ENCODE results near the gene CDKN2A. TPM values are rescaled to one million over a fixed set of nuclear protein-coding genes. Genes with fewer than 3 reads are reported as not detected.

CDKN2A gene
- total RNA-seq, 1 experiment from 2014 or later = 0.35 TPM

GRCh38 chr9:21994556-21995005 lies 389 bp upstream of the CDKN2A start, which contains the start of gene CDKN2B-AS1:
Gene CDKN2B-AS1 (plus strand): TSS chr9:21994791.
- H3K56ac ChIP-seq (ENCODE audit: insufficient read length, low read depth, low read length) = no peak within 1 kb of the TSS
- H4K5ac ChIP-seq (ENCODE audit: insufficient read length, low read depth, low read length) = no peak within 1 kb of the TSS
- H3K9ac ChIP-seq (ENCODE audit: extremely low read depth, insufficient read length, low read length) = no peak within 1 kb of the TSS
- no peaks in the 10 kb centered on the region; a peak in 1 of 5 replicates for H3K9me3 Mint-ChIP-seq
- H3K27me3 Mint-ChIP-seq (ENCODE audit: low read depth) = peaks cover 90% of the 10 kb centered on the region
- no peak within 1 kb of the TSS for H2BK120ac ChIP-seq (ENCODE audit: low read depth, low read length, poor library complexity, severe bottlenecking)
- no peak within 1 kb of the TSS for H2BK5ac ChIP-seq (ENCODE audit: insufficient read length, low read length)
- H2AK5ac ChIP-seq (ENCODE audit: insufficient read length, low read length) = no peak within 1 kb of the TSS
- no peak for TF ChIP-seq CTCF (conservative IDR thresholded peaks at IDR 0.05)
- WGBS (ENCODE audit: extremely low coverage, insufficient read length, low lambda C conversion rate) = no CpG with 5 or more reads among the region's 43 CpGs
- H3K27ac Mint-ChIP-seq = no peak within 1 kb of the TSS
- no peak within 1 kb of the TSS for H3K23ac ChIP-seq (ENCODE audit: insufficient read length, low read depth, low read length)
- no peak within 1 kb of the TSS for H2BK15ac ChIP-seq (ENCODE audit: low read depth, low read length)
- no peak within 1 kb of the TSS for H2BK12ac ChIP-seq (ENCODE audit: insufficient read length, low read depth, low read length)
- peak within 1 kb of the TSS; percentile 67 to 82 for H3K4me3 Mint-ChIP-seq
- H3K23me2 ChIP-seq (ENCODE audit: insufficient read length, low read depth, low read length, poor library complexity, severe bottlenecking) = peaks cover 20% of the 10 kb centered on the region
- H3K4me1 Mint-ChIP-seq = peaks cover 32 to 49% of the 10 kb centered on the region in 2 experiments
- H2AFZ ChIP-seq (ENCODE audit: low read length) = no peak within 1 kb of the TSS
- no peak within 1 kb of the TSS for H3T11ph ChIP-seq (ENCODE audit: low read length)
- no peak within 1 kb of the TSS for H3K4ac ChIP-seq (ENCODE audit: low read depth, low read length)
- no peak within 1 kb of the TSS for H2BK20ac ChIP-seq (ENCODE audit: low read depth, low read length, poor library complexity, severe bottlenecking)
- H3K4me2 ChIP-seq (ENCODE audit: insufficient read depth, insufficient read length, low read length) = peak within 1 kb of the TSS; percentile 87
- no peak within 1 kb of the TSS for H3K27ac ChIP-seq (ENCODE audit: insufficient read length, low read depth, low read length)
- no peak within 1 kb of the TSS for H4K8ac ChIP-seq (replicated peaks; ENCODE audit: insufficient read length, low read depth, low read length)
- H4K20me1 ChIP-seq (ENCODE audit: control insufficient read depth, insufficient read depth, insufficient read length) = peaks cover 4% of the 10 kb centered on the region
- no peaks in the 10 kb centered on the region for H3K9me3 ChIP-seq (ENCODE audit: control insufficient read depth, low read depth, low read length)
- H3K79me1 ChIP-seq (ENCODE audit: insufficient read depth, low read depth, low read length, poor library complexity, severe bottlenecking) = no peaks in the 10 kb centered on the region
- H3K14ac ChIP-seq (ENCODE audit: insufficient read depth, low read length) = no peak within 1 kb of the TSS
- H3K18ac ChIP-seq (ENCODE audit: insufficient read length, low read depth, low read length) = no peak within 1 kb of the TSS
- H3K36me3 Mint-ChIP-seq (ENCODE audit: insufficient read depth in 1 of 3, low read depth in 3 of 3) = no peaks in the 10 kb centered on the region
- peaks cover 4% of the 10 kb centered on the region; the same call in 1 of the 2 replicates for H3K4me1 ChIP-seq (ENCODE audit: insufficient read depth, low read length)
- H3K79me2 ChIP-seq (ENCODE audit: insufficient read depth, low read length) = no peaks in the 10 kb centered on the region
- H3K27me3 ChIP-seq (ENCODE audit: insufficient read depth, low read length) = peaks cover 44% of the 10 kb centered on the region; the same call in 1 of the 2 replicates
- H4K91ac ChIP-seq (ENCODE audit: insufficient read length, low read depth, low read length) = no peak within 1 kb of the TSS
- DNase-seq = peak; percentile 62

All from H9 (cell line).